ENCODE measurements around the gene CTIF.

- no peak for TF ChIP-seq CTCF (IDR thresholded peaks at IDR 0.05 in 8 of 11, conservative IDR thresholded peaks at IDR 0.05 in 3 of 11)
- TF ChIP-seq POLR2A (IDR thresholded peaks at IDR 0.05) = no peak
- TF ChIP-seq POLR2AphosphoS5 (IDR thresholded peaks at IDR 0.05) = no peak
Observed at GRCh38 chr18:48809365-48809764, 270.5 kb downstream of the CTIF start.
